Epithelial cell of prostate (primary cell): ENCODE results near the gene IQSEC1.

Source experiments
- DNase-seq: peaks from one replicate; pipeline ENCODE4 v3.0.0-alpha.2; 2011; ENCODE audit warnings: low read depth, low spot score
- H3K27ac ChIP-seq: fragments of 450-650 bp; 2 replicates; pipeline ENCODE4 v1.5.1; 2017; ENCODE audit warnings: mild to moderate bottlenecking

The IQSEC1 gene

DNA sequence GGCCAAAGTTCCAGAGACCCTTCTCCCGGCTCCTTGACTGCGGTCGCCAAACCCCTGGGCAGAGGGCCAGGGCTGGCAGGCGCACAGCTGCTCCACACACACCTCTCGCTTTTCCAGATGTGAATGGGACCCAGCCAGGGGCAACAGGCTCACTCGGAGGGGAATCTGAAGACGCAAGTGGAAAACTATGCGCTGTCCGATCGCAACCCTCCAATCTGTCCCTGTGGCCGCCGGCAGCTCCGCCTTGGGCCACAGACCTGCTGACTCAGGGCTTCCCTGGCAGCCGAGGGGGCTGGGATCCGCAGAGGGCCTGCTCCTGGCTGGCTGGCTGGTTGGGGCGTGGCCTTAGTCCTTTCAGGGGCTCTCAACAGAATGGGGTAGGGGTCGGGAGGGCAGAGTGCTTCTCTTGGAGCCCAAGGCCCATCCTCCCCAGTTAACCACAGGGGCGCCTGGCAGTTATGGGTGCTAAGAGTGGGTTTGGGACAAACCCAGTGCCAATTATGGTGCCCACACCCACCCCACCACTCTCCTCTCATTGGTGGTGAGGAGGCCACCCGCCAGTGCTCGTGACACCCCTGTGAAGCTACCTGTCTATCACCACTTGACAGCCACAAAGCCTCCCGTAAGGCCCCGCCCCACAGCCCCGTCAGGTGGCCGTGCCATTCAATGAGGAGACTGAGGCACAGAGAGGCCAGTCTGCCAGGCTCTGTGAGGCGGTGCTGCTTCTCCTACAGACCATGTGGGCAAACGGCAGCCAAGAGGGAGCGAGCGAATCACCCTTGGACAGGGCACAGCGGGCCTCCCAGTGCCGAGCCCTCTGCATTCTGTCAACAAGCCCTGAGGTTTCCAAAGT is 53.8 kb downstream of the IQSEC1 start:
- DNase-seq: no peak
- no peak overlapping the region for H3K27ac ChIP-seq

DNA sequence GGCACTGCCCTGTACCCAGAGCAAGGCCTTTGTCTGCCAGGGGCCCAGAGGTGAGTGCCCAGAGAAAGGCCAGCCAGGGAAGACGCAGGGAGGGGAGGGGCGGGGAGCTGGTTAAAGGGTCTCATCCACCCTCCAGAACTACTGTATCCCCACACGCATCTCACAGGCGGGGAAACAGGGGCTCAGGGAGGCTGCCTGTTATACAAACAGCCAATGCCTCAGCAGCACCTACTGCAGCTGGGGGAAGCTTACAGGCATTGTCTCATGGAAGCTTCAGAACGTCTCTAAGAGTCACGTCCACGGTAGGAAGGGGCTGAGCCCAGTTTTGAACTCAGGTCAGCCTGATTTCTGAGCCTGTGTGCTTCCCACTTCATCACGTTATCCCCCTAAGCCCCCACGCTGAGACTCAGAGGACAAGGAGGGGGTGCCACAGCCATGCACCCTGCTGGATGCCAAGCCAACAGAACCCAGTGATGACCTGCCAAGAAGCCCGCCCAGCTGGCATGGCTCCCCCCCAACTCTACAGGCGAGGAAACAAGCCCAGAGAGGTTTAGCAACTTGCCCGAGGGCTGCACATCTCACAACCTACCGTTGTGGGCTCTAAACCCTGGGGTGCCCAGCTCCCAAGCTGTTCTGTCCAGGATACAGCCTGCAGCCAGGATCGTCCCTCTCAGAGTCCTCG is 54.5 kb downstream of the IQSEC1 start:
- DNase-seq: no peak
- H3K27ac ChIP-seq: no peak overlapping the region

DNA sequence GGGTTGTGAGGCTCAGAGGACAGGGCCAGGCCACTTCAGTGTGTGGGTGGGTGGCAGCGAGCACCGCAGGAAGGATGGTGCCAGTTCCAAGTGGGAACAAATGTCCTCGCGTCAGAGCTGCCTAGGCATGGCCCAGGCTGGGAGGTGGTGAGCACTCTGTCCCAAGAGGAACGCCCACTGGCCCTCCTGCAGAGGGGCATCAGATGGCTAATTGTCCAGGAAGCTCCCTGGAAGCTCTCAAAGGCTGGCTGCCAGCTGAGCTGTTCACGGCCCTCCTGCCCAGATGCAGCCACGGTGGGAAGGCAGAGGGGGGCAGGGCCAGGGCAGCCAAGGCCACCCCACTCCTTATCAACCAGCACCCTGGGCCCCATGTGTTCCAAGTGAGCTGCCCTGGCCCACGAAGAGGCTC is 55.2 kb downstream of the IQSEC1 start:
- DNase-seq: no peak
- H3K27ac ChIP-seq: no peak overlapping the region

DNA sequence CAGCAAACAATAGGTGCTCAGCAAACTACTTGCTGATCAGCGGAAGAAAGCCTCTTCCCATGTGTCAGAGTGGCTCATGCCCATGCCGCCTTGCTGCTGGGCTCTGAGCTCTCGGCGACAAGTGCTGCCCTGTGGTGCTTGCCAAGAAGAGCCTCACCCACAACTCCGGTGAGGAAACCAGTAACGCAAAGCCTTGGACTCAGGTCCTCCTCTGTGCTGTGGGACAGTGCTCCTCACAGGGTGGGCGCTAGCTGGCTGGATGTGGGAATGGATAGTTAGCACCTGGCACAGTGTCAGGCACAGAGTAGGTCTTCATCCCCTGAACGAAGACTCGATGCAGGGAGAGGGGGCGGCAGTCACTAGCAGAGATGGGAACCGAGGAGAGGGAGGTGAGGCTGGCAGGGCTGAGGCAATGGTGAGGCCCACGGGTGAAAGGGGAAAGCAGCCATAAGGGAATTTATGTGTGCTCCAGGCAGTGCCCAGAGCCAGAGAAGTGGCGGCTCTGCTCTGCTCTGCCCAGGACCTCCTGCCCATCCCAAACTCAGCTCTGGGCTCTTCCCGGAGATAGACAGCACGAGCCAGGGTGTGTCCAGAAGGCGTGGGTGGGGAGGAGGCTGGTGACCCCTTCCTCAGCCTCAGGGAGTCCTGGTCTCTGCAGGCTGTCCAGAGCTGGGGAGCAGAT is 55.7 kb downstream of the IQSEC1 start:
- no peak for DNase-seq
- no peak overlapping the region for H3K27ac ChIP-seq

DNA sequence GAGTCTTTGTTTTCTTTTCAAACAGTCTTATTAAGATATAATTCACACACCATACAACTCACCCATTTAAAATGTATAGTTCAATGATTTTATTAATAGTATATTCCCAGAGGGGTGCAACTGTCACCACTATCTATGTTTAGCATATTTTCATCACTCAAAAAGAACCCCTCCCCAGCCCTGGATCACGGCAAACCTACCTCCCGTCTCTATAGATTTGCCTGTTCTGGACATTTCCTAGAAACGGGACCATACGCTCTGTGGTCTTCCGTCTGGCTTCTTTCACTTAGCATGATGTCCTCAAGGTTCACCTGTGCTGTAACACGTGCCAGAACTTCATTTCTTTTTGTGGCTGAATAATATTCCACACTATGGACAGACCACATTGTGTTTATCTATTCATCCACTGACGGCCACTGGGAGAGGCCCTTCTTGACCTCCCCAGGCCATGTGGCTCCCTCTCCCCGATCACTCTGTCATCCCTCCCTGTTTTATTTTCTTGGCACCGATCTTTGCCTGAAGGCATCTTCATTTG is 56.4 kb downstream of the IQSEC1 start:
- no peak for DNase-seq
- H3K27ac ChIP-seq: no peak overlapping the region

DNA sequence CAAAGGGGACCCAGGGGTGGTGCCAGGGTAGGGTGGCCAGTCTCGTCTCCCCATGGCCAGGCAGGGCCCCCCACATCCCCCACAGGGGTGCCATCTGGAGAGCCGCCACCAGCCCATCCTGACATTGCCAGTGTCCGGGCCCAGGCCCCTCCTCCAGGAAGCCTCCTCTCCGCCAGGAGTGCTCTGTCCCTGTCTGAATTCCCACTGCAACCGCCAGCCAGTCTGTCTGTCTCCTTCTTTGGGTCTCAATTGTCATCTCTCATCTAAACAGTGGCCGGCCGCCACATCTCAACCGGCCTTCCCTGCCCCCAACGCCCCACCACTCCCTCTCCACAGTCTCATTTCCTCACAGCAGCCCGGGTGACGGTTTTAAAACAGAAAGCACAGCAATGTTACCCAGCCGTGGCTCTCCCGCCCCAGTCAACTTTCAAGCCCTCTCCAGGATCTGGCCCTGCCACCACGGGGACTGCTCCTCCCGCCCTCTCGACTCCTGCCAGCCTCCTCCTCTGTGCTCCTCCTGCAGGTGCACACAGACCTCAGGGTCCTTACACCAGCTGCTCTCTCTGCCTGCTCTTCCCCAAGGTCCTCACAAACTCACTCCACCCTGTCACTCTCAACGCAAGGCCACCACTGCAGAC is 57.0 kb downstream of the IQSEC1 start:
- DNase-seq: no peak
- no peak overlapping the region for H3K27ac ChIP-seq

DNA sequence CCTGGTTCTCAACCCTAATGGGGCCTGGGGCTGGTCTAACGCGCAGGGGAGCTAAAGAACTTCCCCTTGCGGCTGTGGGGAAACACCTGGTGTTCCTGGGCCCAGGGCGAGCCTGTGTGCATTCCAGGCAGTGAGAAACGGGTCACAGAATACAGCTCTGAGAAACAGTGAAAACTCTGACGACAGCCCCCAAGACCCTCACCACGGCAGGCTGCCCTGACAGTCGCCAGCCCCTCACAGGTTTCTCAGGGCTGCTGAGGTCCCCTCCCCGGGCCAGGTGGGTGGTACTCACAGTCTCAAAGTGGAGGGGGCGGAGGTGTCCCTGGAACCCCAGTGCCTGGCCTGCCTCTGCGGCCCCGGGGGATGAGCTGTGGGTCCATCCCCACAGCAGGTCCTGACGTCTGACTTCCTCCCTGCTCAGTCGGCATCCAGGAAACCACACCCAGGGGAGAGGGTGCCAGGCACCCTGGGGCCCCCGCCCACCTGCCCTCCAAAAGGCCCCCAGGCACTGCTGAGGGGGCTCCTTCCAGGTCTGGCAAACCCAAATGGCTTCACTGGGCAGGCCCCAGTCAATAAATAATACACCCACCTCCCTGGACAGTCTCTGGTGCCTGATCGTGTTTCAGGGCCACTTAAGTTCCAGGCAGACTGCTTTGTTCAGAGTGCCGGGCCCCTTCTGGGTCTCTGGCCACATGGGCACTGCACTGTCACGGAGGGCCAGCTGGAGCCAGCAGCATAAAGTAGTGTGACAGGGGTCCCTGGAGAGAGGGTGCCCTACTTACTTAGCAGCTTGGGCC is 57.7 kb downstream of the IQSEC1 start:
- H3K27ac ChIP-seq: no peak overlapping the region
- no peak for DNase-seq

DNA sequence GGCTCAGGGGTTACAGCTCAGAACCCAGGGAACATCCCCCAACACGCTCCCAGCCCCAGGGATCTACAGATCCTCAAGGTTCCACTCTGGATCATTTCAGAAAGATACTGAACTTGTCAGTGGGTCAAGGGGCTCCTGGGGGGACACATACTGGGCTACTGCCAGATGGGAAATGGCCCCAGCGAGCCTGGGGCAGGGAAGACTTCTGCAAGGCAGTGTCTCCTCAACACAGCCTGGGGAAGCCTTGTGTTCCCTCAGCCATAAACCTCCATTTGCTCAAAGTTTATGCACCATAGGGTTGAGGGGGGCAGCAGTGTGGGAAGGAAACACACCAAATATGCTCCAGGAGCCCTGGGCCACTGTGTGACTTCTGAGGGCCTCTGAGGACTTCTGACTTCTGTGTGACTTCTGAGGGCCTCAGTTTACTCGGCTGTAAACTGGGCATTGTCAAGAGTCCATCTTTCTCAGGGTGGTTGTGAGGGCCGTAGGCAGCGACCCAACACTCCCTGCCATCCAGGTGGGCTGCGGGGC is 58.4 kb downstream of the IQSEC1 start:
- no peak overlapping the region for H3K27ac ChIP-seq
- DNase-seq: no peak

DNA sequence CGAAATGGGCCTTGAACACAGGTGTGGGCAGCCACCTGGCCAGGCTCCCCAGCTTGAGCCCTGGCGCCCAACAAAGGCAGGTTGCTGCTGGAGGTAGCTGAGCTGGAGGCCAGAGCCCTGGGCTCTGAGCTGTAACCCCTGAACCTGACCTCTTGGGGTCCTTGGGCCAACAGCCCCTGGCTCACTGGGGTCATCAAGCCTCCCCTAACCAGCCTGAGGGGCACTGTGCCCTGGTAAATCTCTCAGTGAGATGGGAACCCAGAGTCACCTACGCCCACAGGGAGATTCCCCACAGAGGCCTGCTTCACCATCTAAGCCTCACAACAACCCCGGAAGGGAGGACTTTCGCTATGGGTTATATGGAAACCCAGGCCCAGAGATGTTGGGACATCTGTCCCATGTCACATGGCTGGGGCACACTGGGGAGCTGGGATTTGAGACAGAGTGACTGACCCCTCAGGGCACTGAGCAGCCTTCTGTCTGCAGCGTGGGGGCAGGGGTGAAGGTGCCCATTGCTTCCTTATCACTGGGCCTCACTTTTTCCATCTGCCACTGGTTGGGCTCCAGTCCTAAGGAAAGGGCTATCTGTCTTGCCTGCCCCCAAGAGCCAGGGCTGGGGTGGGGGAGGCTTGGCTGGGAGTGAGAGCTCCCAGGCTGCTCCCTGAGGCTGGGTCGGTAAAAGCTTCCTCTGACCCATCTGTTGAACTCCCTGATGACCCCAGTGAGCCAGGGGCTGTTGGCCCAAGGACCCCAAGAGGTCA is 59.1 kb downstream of the IQSEC1 start:
- DNase-seq: no peak
- no peak overlapping the region for H3K27ac ChIP-seq

DNA sequence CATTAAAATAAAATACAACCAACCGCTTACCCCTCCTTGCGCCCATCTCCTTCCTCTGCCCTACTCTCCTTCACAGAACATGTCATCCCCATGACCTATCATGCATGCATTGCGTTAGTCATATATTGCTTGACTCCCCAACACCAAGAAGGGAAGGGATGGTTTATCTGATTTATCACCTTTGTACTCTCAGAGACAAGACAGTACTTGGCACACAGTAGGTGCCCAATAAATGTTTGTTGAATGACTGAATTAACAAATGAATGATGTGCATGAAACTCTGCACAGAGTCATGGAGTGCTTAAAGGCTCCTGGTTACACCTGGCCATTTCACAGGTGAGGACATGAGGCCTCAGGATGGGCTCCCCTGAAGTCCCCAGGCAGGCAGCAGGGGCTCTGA is 59.7 kb downstream of the IQSEC1 start:
- DNase-seq: no peak
- H3K27ac ChIP-seq: no peak overlapping the region

DNA sequence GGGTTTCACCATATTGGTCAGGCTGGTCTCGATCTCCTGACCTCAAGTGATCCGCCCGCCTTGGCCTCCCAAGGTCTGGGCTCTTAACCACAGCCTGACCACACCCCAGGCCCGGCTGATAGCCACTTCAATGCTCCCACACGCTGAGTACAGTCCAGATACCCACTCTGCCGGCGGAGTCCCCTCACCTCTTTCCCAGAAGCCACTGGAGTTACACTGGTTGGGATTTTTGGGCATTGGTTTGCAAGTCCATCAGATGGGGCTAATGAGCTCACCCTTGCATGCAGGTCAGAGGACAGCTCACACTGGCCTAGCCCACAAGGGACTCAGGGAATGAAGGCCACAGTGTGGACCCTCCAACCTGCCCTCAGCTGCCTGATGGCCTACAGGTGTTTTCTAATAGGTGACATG is 60.1 kb downstream of the IQSEC1 start:
- DNase-seq: no peak
- no peak overlapping the region for H3K27ac ChIP-seq

DNA sequence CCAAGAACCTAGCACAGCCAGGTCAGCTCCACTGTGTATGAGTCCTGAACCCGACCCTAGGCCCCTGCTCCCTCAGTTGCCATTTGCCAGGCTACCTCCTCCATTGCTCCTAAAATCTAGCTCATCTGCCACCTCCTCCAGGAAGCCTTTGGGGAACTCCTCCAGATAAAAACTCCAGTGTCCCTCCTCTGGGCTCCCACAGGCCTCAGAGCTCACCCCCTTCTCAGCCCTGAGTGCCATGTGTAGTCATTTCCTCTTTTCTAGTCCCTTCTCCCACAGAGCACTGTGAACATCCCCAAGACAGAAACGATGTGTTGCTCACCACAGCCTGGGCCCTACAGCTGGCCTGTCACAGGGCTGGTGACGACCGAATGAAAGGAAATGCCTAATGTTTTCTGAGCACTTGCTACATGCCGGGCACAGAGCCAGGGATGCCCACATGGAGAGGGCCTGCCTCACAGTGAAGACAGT is 61.0 kb downstream of the IQSEC1 start:
- H3K27ac ChIP-seq: no peak overlapping the region
- DNase-seq: no peak

DNA sequence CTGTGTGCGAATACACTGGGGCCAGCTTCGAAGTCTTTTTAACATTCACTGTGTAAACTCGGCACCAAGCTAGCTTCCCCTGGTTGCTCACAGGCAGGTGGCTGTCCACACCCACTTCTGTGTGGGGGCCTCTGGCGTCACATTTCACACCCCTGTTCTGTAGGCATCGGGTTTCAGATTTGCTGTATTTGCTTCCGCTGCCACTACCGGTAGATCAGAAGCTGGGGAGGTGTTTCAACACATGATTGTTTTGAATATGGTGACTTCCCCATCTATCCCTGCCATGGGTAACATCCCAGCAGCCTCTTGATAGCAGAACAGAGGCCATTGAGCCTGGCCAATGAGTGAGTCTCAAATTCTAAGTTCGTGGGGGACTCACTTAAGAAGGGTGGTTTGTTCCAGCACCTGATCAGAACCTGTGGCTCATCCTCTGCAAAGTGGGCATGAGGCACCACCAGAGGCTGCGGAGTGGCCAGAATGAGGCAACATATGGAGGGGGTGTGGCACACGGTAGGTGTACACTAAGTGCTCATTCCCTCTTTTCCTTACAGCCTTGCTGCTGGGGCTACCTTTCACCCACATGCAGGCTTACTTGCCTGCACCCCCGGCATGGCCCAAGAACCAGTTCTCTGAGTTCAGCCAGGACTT is 61.5 kb downstream of the IQSEC1 start:
- H3K27ac ChIP-seq: no peak overlapping the region
- DNase-seq: no peak

DNA sequence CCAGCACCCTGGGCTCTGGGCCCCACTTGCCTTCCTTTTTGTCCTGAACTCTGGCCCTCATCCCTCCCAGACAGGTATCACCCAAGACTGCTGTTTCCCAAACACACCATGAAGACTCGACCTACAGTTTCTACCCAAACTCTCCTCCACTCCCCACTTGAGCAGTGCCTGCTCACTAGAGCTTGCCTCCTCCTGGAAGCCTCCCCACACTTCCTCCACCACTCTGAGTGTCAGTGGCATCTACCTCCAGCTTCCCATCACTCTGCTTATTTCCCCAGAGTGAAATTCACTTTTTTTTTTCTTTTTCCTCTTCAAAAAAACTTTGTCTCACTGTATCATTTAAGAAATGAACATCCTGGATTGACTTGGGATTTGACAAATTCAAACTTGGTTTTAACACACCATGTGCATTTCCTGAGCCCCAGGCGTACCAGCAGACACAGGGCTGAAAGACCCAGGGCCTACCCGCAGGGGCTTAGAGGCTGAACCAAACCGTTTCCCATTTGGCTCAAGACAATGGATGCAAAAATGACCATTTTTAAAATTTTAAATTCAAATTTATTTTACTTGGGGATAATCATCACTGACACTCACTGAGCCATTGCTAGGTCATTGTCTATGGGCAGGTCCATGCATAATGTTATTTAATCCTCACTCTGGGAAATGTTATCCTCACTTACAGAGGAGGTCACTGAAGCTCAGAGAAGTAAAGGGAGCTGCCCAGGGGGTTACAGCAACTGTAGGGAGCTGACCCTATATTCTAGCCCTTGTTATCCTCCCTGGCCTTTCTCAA is 62.3 kb downstream of the IQSEC1 start:
- no peak overlapping the region for H3K27ac ChIP-seq
- no peak for DNase-seq

DNA sequence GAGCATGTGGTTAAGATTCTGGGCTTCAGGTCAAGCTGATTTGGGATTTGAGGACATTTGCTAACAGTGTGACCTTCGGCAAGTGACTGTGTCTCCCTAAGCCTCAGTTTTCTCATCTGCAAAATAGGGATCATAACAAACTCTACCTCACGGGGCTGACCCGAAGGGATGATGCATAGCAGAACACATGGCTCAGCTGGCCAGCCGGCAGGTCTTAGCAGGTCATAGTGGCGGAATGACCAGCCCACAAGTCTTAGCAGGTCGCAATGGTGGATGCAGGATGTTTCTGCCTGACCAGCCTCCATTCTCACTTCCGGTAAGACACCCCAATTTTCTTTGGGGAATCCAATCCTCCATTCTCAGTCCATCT is 63.3 kb downstream of the IQSEC1 start:
- H3K27ac ChIP-seq: no peak overlapping the region
- DNase-seq: no peak

DNA sequence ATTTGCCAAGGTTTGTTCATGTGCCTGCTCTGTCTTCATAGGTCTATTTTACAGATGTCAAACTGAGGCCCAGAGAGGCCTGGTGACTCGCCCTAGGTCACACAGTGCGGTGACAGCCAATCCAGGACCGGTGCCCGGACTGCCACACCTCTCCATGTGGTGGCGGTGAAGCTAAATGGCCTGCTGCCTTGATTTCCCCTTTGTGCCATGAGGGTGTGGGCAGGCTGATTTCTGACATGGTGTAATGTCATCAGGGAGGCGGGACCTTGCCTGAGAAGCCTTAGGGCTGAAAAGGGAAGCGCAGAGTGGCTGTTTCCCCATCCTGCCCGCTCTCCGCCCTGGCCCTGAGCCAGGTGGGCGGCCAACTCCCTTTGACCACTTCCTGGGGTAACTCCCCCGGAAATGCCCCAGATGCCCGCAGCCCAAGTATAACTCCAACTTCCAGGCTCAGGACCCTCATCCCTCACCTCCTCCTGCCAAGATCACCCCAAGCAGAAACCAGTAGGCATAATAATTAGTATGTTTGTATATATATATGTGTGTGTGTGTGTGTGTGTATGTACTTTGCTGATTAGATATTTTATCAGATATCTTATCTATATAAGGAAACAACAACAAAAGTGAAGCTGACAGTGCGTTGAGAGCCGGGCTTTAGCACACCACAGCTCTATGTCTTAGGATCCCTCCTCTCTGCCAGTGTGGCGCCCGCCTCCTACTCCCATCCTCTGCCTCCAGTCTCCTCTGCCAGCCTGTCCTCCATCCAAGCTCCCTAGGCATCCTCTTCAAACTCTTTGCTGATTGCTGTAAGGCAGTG is 63.9 kb downstream of the IQSEC1 start:
- no peak overlapping the region for H3K27ac ChIP-seq

More for the DNA sequence above, 63.9 kb downstream of the IQSEC1 start:
- no peak for DNase-seq
